ENCODE data around the gene LDLRAD3.

DNA sequence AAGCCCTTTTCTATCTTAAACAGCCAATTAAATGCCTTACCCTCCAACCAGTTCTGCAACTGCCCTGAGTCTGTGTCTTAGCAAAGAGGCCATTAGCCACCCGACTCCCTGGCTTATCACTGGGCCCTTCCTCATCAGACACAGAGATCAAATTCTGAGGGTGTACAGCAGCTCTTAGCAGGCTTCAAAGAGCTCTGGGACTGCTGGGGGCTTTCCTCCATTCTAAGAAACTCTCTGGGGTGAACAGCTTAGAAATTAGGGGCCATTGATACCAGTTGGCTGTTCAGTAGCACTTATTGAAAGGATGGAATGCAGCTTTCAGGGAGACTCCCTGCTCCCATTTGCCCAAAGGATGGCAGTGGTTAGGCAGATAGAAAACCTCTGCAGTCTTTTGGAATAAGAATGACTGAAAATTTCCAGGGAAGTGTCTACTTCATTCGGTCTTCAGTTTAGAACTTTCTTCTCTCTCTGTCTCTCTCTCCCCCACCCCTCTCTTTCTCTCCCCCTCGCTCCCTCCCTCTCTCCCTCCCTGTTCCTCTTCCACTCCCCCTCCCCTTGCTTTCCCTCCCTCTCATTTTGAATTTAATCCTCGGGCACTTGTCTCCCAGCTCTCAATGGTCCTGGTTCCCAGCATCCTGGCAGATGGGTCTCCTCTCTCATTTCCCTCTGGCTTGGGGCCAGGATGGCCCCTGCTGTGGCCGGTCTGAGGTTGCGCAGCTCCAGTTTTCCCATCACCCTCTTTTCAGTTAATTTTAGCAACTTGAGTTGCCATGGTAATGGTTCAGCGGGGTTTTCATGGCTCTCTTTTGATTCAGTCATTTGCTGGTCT is 268.9 kb downstream of the LDLRAD3 start:
- no peak for TF ChIP-seq EZH2phosphoT487 (IDR thresholded peaks at IDR 0.05; ENCODE audit: borderline replicate concordance, low read depth, low read length)
- TF ChIP-seq CTCF (conservative IDR thresholded peaks at IDR 0.05; ENCODE audit: low read length), result no peak
